ENCODE results near the gene TMPRSS11D. TPM values are rescaled to one million over a fixed set of nuclear protein-coding genes. Genes with fewer than 3 reads are reported as not detected.

The TMPRSS11D gene
- total RNA-seq, 1 donor from 2014 or later: not detected

DNA sequence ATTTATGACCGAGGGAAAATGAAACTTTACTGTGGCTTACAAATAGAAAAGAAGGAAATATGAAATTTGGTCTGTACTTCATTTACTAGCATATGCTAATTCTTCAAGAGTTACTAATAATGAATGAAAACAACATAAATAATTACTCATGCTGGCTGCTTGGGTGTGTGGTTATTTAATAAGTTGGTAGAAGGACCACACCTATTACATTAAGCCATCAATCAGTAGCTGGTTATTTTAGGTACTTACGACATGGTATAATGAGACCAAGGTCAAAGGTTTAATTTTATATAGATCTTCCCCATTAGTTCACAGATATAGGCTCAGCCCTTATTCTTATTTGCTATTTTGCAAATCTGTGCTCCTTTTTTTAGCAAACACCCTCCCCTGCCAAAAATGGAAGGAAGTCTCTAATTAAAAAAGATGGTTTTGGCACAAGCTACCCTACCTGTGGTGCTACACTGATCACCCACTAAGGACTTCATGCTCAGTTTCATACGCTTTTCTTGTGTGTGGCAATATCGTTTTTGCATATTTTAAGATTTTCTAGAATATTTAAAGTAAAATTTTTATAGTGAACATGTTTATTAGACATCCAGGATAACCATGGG lies 14.1 kb downstream of the TMPRSS11D start:
- H3K4me3 Mint-ChIP-seq: no peak overlapping the region
- H3K27ac Mint-ChIP-seq: no peak overlapping the region
- no peaks in the 10 kb centered on the region for H3K27me3 Mint-ChIP-seq
- no peaks in the 10 kb centered on the region for H3K36me3 Mint-ChIP-seq
- H3K9me3 Mint-ChIP-seq: no peaks in the 10 kb centered on the region
- no peak for TF ChIP-seq CTCF (conservative IDR thresholded peaks at IDR 0.05)
- DNase-seq (ENCODE audit: extremely low spot score, unreplicated experiment): no peak
- no peaks in the 10 kb centered on the region for H3K4me1 Mint-ChIP-seq (ENCODE audit: unreplicated experiment)

DNA sequence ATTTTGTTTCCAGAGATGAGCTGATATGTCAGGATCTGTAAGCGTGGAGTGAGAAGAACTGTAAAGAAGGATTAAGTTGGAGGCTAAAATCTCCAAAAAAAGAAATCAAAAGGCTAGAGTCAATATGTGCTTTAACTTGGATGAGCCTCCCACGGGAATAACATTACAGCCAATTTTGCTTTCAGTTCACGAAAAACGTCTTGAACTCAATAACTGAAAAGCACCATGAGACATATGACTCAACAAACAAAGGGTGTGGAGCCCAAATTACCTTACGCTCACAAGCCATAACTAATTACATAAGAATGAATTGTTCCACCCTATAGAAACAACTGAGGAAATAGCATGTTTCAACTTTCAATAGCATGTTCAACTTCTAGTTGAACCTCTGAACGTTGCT lies 22.3 kb downstream of the TMPRSS11D start:
- Mint-ChIP-seq H3K4me1 (ENCODE audit: unreplicated experiment) (no peaks in the 10 kb centered on the region), H3K36me3 (no peaks in the 10 kb centered on the region), H3K4me3 (no peak overlapping the region), H3K27ac (no peak overlapping the region), H3K27me3 (no peaks in the 10 kb centered on the region), H3K9me3 (no peaks in the 10 kb centered on the region)
- DNase-seq (ENCODE audit: extremely low spot score, unreplicated experiment): no peak
- TF ChIP-seq CTCF (conservative IDR thresholded peaks at IDR 0.05): no peak

- Mint-ChIP-seq H3K9me3 (no peaks in the 10 kb centered on the region), H3K27me3 (no peaks in the 10 kb centered on the region), H3K27ac (no peak overlapping the region), H3K4me3 (no peak overlapping the region), H3K4me1 (ENCODE audit: unreplicated experiment) (no peaks in the 10 kb centered on the region), H3K36me3 (no peaks in the 10 kb centered on the region)
- DNase-seq (ENCODE audit: extremely low spot score, unreplicated experiment): no peak
- TF ChIP-seq CTCF (conservative IDR thresholded peaks at IDR 0.05): no peak
Measured at GRCh38 chr4:67853336-67853735, 30.5 kb downstream of the TMPRSS11D start.

- Mint-ChIP-seq H3K4me3 (no peak overlapping the region), H3K27ac (no peak overlapping the region), H3K4me1 (ENCODE audit: unreplicated experiment) (no peaks in the 10 kb centered on the region), H3K27me3 (no peaks in the 10 kb centered on the region), H3K9me3 (no peaks in the 10 kb centered on the region), H3K36me3 (no peaks in the 10 kb centered on the region)
- no peak for TF ChIP-seq CTCF (conservative IDR thresholded peaks at IDR 0.05)
- DNase-seq (ENCODE audit: extremely low spot score, unreplicated experiment): no peak
Measured at GRCh38 chr4:67820903-67821302, 62.9 kb downstream of the TMPRSS11D start.

DNA sequence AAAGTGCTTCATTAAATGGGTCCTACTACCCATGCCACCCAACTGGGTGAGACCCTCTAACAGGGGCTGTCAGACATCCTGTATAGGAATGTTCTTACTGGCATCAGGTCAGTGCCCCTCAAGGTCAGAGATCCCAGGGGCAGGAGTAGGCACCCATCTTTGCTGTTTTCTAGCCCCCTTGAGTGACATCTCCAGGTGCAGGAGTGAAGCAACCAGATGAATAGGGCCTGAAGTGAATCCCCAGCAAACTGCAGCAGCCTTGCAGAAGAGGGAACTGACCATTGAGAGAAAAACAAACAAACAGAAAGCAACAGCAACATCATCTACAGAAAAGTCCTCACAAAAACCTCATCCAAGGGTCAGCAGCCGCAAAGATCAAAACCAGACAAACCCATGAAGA lies 73.8 kb downstream of the TMPRSS11D start:
- H3K4me1 Mint-ChIP-seq (ENCODE audit: unreplicated experiment): no peaks in the 10 kb centered on the region
- no peak overlapping the region for H3K27ac Mint-ChIP-seq
- no peak for TF ChIP-seq CTCF (conservative IDR thresholded peaks at IDR 0.05)
- H3K4me3 Mint-ChIP-seq: no peak overlapping the region
- H3K36me3 Mint-ChIP-seq: no peaks in the 10 kb centered on the region
- no peaks in the 10 kb centered on the region for H3K9me3 Mint-ChIP-seq
- DNase-seq (ENCODE audit: extremely low spot score, unreplicated experiment): no peak
- H3K27me3 Mint-ChIP-seq: no peaks in the 10 kb centered on the region

DNA sequence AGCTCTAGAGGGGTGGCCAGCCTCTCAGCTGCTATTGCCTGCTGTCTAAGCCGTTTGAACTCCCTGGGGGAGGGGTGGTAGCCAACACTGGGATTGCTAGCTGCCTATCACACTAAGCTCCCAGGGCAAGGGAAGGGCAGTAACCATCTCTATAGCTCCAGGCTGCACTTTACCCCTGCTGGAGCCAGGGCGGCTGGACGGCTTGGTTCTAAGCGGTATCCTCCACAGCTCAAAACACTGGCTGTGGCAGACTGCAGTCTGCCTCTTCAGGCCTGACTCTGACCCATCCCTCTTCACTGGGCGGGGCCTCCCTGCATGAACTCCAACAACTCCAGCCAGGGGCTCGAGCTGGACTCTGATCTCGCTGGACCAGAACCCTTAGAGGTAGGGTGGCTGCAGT lies 74.3 kb downstream of the TMPRSS11D start:
- TF ChIP-seq CTCF (conservative IDR thresholded peaks at IDR 0.05): no peak
- Mint-ChIP-seq H3K36me3 (no peaks in the 10 kb centered on the region), H3K4me1 (ENCODE audit: unreplicated experiment) (no peaks in the 10 kb centered on the region), H3K9me3 (no peaks in the 10 kb centered on the region), H3K27ac (no peak overlapping the region), H3K27me3 (no peaks in the 10 kb centered on the region), H3K4me3 (no peak overlapping the region)
- DNase-seq (ENCODE audit: extremely low spot score, unreplicated experiment): no peak

Data from type B pancreatic cell (in vitro differentiated cells).